COR-L47 (cell line): ENCODE data around the gene INSYN2A.

Source experiments
- DNase-seq: peaks from one replicate; lab custom pipeline; 2025; lab: John Stamatoyannopoulos, UW

Gene INSYN2A, protein sequence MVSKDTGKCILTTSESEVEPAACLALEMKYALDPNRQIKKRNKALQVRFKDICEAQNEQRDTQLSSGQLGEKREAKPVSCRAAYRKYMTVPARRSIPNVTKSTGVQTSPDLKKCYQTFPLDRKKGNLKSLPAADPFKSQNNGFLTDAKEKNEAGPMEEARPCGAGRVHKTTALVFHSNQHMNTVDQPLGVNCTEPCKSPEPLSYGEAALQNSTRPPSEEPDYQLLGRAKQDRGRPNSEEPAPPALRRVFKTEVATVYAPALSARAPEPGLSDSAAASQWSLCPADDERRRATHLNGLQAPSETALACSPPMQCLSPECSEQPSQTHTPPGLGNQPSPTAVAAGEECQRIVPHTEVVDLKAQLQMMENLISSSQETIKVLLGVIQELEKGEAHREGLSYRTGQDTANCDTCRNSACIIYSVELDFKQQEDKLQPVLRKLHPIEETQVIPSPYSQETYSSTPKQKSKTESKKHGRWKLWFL

DNA sequence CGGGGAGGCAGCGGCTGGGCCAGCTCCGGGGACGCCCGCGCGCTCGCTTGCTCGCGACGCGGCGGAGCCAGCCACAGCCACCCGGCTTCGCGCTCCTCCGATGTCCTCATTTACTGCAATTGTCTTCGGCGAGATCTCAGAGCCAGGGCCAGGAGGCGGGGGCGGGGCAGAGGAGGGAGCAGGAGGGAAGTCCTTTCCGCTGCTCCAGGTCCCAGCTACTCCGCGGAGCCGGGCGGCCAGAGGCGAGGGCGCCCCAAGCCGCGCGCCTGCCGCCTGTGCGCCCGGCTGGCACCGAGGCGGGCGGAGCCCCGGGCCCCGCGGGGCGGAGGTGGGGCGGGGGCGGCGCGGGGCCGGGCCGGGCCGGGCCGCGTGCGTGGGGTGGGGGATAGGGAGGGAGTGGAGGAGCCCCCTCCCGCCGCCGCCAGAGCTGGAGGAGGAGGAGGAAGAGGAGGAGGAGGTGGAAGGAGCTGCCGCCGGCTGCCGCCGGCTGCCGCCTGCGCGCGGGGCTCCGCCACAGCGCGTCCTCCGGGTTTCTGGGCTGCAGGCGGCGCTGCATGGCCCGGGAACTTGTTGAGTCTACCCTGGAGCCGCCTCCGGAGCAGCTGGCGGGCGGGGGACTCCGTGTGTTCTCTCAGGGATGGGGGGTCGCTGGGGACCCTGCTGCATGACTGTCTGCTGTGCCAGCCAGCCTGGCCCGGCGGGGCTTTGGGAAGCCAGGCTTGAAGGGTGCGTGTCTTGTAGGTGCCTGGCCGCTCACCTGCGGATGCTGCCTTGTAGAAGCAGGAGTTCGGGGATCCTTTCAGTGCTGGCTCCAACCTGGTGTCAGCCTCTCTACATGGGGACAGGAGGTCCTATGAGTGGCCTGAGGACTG, at the start of gene INSYN2A:
Gene INSYN2A (minus strand): TSS at position 310 of the 872 bp plus-strand sequence. CDS start 20,196 bp downstream, outside the sequence.
- DNase-seq = no peak

DNA sequence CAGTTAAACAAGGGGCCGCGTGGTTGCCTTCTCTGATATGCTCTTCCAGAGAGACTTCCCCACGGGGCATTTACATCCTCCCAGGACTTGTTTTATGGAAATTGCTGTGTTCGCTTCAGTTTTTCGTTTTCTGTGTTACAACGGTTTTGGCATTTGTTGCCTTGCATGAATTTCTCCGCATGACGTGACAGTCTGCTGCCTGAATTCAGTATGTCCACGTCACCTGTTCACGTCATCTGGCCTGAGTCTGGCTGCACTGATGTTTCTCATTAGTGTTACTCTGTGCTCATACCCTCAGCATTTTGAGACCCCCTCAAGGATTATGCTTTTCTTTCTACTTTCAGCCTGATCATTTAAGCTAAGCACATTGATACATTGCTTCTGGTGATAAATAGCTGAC, 49.1 kb upstream of the INSYN2A start:
- no peak for DNase-seq

DNA sequence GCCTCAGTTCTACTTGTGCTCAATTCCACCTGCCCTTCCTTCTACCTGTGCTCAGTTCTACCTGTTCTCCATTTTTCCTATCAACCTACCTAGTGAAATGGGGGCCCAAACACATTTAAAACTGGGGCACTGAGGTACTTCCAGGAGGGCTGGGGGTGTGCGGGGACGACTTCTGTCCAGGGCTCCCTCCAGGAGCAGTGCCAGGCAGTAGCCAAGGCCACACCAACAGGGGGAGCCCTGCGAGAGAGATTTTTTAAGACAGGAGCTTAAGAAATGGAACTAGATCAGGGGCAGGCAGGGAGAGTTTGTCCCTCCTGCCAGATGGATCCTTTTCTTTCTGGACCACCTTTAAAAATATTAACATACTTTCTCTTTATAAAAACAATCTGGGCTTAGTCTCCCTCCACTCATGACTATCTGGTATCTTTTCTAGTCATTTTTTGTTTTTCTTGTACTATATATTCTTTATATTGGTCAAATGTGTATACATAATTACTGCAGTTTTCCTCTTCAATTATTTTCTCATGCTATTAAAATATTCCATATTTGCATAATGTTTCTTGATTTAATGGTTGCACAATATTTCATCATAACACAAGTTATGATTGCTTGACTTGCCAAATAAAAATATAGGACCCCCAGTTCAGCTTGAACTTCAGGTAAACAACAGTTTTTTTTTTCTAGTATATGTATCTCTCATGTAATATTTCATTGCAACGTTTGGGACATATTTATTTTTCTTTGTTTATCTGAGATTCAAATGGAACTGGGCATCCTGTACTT, 47.3 kb upstream of the INSYN2A start:
- no peak for DNase-seq

DNA sequence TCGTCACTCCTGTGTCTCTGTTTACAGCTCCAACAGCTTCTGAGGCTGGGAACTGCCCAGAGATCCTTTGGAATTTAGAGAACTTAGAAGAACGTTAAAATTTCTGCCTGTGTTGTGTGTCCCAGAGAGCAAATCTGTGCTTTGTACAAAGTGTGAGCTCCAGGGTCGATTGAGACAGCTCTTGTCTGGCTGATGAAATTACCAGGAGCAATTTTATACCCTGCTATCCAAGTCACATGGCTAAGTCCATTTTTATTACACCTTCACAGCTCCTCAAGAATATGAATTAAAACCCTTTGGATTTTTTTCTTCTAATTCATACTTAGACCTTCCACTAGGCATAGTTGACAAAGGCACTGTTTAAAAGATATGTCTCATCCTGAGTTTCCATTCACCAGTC, 46.5 kb upstream of the INSYN2A start:
- no peak for DNase-seq

DNA sequence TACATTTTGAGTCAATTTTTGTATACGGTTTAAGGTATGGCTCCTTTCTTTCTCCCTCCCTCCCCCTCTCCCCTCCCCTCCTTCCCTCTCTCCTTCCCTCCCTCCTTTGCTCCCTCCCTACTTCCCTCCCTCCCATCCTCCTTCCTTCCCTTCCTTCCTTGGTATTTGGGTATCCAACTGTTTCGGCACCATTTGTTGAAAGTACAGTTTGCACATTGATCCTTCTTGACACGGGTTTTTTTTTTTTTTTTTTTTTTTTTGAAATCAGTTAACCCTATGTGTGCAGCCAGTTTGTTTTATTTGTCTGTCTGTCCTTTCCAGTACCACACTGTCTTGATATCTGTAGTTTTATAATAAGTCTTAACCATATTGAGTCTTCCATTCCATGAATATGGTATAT, 39.9 kb upstream of the INSYN2A start:
- no peak for DNase-seq

DNA sequence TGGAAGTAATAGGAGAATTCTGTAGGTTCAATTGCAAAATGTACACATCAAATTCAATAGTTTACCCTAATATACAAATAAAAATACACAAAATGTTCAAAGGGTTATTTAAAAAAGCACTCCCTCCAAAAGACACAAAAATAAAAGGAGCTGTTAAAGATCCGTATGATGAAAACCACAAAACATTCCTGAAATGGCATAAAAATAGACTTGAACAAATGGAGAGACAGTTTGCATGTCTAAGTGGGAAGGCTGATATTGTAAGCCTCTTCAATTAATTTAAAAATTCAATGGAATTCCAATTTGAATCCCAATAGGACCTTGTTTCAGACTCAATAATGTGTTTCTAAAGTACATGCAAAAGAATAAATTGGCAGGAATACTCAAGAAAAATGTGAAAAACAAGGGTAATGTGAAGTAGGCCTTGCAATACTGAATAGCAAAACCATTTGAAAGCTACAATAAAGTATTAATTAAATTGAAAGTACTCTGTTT, 38.0 kb upstream of the INSYN2A start:
- no peak for DNase-seq

DNA sequence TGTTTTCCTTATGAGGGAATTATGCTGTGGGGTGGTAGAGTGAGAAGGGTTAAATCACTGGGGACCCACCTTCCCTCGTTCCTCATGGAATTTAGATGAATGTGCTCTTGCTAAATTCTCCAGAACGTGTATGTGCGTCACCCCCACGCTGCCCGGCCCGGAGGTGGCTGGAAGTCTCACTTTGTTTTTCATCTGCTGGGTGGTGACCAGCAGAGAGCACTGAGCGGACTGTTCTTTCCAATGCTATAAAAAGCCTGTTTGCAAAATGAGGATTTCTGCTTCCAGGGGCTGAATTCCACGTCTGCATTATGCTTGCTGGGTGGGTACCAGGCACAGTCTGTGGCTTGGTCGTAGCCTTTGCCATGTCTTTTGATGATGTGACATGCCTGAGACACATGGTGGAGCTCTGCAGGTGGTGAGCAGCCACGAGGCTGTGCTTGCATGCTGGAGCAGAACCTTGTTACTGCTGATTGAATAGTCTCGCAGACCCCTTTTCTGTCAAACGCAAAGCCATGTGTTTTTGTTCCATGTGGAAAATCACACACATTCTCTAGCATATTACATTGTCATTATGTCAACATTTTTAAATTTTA, 31.9 kb upstream of the INSYN2A start:
- no peak for DNase-seq

DNA sequence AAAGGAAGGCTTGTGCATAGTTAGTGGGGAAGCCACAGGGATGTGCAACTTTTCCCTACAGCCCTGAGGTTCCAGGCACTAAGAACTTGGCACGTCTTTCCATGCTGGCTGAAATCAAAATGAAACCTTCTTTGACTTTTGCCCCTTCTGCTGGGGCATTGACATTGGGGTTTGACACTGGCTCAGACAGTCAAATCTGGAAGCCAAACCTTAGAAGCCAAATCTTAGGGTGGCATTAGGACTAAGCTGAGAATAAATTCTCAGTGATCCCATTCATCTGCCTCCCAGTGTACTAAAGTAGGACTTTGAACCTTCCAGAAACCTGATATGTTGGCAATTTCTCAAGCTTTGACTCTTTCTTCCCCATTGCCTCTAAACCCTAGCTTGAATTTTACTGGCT, 31.3 kb upstream of the INSYN2A start:
- DNase-seq = no peak

DNA sequence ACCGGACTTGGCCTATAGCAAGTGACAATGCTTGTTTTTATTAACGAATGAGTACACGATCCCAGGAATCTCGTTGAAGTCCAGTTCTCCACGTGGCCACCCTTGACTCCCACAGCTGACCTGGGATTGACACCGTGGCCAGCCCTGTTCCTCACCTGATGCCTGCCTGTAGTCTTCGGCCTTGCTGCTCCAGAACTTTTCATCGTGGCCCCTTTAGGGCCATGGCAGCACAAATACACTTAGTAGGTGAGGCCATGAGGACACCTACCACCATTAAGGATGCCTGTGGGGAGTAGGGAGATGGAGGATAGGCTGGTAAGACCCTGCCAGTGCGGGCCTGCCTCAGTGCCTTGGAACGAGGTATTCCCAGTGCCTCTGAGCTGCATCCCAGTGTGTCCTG, 30.6 kb upstream of the INSYN2A start:
- no peak for DNase-seq

DNA sequence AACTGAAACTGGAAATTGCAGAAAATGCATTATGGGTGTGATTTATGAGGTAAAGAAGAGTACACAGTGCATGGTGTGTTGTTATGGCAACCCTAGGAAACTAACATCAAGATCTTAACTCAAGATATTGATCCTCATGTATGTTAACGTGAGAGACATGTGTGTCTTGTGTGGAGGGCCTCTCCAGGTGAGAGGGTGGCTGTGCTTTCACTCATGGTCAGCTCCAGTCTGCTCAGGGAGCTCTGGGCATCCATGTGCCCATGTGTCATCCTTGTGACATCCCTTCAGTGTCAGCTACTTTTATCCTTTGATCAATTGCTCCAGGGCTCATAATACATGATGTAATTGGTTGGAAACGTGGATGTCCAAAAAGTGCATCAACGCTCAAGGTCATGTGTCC, 24.9 kb upstream of the INSYN2A start:
- no peak for DNase-seq

DNA sequence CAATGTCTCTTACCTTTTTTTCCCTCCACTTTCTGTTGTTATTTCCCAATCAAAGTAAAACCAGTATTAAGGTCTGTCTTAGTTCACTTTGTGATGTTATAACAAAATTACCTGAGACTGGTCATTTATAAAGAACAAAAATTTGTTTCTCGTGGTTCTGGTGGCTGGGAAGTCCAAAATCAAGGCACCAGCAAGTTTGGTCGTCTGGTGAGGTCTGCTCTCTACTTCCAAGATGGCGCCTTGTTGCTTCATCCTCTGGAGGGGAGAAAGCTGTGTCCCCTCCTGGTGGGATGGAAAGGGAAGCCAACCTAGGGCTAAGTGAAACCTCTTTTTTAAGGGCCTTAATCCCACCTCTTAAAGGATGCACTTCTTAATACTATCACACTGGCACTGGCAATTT, 22.3 kb upstream of the INSYN2A start:
- no peak for DNase-seq

DNA sequence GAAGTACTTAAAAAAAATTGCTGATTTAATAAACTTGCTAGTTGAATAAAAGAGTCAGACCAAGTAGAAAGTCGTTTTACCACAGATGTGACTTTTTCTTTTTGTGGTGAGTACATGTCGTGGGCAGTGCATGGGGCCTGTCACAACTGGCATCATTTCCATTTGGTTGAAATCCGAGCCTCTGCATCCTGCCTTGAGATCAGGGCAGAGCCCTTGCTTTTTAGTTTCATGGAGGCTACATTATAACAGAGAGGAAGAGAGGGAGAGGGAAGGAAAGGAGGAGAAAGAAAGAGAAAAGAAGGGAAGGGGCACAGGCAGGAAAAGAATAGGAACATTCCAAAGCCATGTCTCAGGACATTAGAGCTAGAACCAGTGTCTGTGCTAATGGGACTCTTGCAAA, 20.4 kb upstream of the INSYN2A start:
- DNase-seq = no peak

DNA sequence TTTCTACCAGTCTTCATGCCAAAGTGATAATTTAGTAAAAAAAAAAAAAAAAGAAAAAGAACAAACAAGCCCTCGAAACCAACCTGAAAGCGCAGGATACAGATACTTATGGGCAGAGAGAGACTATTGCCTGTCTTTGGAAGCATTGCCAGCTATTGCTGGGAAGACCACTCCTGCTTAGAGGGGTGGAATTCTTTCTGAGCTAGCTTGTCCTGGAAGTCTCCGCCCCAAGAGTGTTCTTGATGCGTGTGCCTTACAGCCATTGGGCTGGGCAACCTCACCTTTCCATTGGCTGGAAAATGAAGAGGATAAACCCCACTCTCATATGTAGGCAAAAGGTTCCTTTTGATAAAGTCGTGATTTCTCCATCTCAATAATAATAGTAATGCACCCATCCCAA, 19.9 kb upstream of the INSYN2A start:
- DNase-seq = no peak

DNA sequence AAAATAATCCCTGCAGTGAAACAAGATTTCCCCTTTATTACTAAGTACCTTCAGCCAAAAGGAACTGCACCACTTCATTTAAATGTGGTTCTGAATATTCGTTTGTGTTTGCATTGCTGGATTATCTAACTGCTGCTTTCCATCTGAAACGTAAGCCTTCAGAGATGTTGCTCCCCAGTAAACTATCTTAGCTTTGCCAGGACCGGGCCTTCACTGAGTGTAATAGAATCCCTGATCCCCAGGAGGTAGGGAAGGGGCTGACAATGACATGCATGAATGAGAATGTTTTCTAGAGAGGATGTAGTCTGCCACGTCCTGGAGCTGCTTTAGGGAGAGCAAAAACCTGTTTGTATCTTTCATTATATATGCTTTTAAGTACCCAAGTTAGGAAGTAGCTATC, 19.5 kb upstream of the INSYN2A start:
- no peak for DNase-seq

DNA sequence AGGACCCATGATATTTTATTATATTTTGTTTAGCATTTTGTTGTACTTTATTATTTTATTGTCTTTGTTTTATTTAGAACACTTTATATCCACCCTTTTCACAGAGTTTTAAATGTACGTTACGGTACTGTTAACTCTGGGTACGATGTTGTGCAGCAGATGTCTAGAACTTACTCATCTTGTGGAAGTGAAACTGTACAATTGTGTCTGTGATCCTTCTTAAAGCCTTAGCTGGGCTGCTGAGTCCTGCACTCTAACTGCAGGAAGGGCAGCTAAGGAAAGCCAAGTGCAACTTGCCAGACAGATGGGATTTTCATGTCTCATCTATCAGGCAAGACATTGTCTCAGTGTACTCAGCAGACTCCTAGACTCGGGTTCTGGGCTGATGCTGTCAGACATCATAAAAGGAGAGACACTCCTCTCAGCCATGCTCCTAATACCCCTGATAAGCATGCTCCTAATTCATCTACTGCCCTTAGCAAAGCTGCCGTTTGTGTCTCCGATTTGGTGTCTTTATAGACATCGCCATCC, 14.6 kb upstream of the INSYN2A start:
- DNase-seq = no peak

DNA sequence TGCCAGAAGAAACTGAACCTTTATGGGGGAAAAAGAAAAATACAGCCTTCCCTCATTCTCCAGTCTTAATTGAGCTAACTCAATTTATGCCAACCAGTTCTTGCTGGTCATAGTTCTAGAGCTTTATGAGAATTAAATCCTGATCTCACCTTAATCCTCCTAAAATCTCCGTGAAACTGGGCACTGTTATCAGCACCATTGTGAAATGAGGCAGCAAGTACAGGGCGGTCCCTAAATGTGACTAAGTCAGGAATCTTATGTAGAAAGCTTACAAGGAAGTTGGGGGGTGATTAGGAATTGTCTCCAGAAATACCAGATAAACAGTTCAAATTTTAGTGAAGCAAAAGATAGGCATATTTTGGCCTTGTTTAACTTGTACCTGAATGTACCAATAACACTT, 10.7 kb upstream of the INSYN2A start:
- no peak for DNase-seq

DNA sequence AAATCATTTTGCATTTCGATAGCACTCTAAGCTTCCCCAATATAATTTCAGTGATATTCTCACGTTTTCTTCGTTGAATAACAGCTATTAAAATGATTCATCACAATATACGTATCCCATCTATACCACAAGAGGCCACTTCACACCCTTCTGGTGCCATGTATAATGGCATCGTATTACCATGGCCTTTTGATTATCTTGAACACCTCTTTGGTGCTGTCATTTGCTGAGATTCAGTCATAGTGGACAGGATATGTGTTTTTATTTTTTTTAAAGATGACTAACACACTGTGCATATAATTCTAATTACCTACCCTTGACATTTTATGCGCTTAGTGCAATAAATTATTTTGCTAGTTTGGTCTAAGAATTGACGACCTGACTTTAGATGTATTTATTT, 6.7 kb upstream of the INSYN2A start:
- no peak for DNase-seq

DNA sequence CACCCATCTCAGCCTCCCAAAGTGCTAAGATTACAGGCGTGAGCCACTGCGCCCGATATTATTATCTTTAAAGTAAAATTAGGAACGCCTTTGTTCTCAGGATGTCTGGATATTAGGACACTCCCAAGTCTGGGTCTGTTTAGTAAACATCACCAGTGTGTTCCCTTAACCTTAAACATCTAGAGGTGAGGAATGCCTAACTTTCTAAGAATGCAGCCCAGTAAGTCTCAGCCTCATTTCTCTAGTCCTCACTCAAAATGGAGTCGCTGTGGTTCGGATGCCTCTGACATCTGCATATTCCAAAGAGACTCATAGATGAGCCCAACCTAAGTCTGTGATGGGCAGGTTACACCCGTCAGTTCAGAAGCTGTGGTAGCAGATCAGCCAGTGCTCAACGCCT, 4.3 kb upstream of the INSYN2A start:
- DNase-seq = no peak

DNA sequence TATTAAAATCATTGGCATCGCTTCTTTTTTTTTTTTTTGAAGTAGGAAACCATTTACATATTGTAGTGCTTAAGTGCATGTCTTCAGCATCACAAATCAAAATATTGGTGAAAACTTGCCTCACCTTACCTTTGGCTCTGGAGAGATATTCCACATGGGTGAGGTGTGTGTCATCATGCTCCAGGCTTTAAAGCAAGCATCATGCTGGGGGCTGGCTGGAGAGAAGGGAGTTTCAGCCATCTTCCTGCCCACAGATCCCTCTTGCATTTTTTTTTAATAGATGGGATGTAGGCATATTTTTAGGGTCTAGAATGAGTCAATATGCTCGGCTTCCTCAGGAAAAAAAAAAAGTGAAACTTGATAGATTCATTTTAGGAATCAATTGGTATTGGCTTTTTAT, 2.3 kb upstream of the INSYN2A start:
- DNase-seq = no peak

DNA sequence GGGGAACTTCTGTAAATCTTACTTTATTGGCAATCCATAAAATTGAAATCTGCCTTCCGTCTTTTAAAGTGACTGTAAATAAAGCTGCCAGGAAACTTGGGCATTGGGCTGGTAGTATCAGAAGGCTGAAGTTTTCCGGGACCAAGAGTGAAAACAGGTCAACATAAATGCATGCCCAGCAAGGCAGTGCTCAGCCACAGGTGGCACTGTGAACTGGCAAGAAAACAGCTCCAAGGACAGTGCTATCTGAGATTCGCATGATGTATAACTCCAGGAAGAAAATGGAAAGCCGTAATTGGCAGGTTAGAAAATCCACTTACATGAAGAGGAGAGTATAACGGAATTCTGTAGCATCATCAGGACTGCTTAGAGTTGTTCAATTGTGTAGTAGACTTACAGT, 1.9 kb upstream of the INSYN2A start:
- no peak for DNase-seq

DNA sequence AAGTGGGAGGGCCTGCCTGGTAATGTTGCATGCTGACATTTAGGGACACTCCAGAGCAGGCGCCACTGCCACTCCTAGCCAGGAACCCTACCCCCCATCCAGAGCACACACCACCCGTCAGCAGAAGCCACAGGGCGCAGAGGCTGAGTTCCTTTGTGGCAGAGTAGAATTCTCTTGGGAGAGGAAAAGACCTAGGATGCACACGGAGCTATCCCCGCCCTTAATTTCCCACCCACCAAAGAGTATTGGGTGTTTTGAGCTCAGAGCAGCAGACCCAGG, 702 bp upstream of the INSYN2A start:
- no peak for DNase-seq
